BJ (cell line): ENCODE measurements around the gene TBCC. TPM values are rescaled to one million over a fixed set of nuclear protein-coding genes. Genes with fewer than 3 reads are reported as not detected.

Experiments
- CTCF ChIA-PET: fragments of 350-600 bp; formaldehyde crosslinking; extraction: SDS; loops from one replicate; lab custom pipeline; 2021; ENCODE audit warnings: antibody characterized with exemption, inconsistent platforms; lab: Yijun Ruan, JAX
- POLR2A ChIA-PET: fragments of 300-600 bp; sonication (Branson Sonifier 250); formaldehyde crosslinking; extraction: SDS; loops from one replicate; lab custom pipeline; 2021; ENCODE audit warnings: antibody characterized with exemption; lab: Charles Lee
- DNase-seq: peaks from one replicate; pipeline ENCODE4 v3.0.0-alpha.2; 2011; ENCODE audit warnings: low read depth
- H3K27me3 ChIP-seq: 2 replicates; pipeline ENCODE4 v1.6.0; 2011; ENCODE audit warnings: low read length; ENCODE audit not compliant: control insufficient read depth, insufficient read depth
- H3K36me3 ChIP-seq: 2 replicates; pipeline ENCODE4 v1.5.1; 2011; ENCODE audit warnings: low read length; ENCODE audit not compliant: control insufficient read depth, insufficient read depth
- H3K4me3 ChIP-seq: 2 replicates; pipeline ENCODE4 v1.5.1; 2011; ENCODE audit warnings: low read depth, mild to moderate bottlenecking, control low read depth, low read length
- CTCF ChIP-seq: IDR thresholded peaks from 2 replicates; pipeline ENCODE4 v1.5.1; 2011; ENCODE audit warnings: low read depth, mild to moderate bottlenecking, control low read depth, inconsistent platforms, low read length, moderate library complexity; ENCODE audit not compliant: insufficient read depth
- polyA plus RNA-seq: library from polyadenylated mRNA; depleted of rRNA; stranded (reverse); fragments of >200 nt; gene quantifications from 2 replicates; pipeline ENCODE4 v1.2.3, GENCODE V29; 2011

Gene TBCC
- polyA plus RNA-seq, 1 experiment, result 23.8 TPM

- ChIA-PET POLR2A (no interaction called here), CTCF (no interaction called here)
- no peak overlapping the region for H3K4me3 ChIP-seq
- no peaks in the 10 kb centered on the region for H3K36me3 ChIP-seq
- DNase-seq, result no peak
- TF ChIP-seq CTCF, result no peak
- H3K27me3 ChIP-seq, result no peaks in the 10 kb centered on the region
Observed at GRCh38 chr6:42711930-42712329, 34.0 kb downstream of the TBCC start.

DNA sequence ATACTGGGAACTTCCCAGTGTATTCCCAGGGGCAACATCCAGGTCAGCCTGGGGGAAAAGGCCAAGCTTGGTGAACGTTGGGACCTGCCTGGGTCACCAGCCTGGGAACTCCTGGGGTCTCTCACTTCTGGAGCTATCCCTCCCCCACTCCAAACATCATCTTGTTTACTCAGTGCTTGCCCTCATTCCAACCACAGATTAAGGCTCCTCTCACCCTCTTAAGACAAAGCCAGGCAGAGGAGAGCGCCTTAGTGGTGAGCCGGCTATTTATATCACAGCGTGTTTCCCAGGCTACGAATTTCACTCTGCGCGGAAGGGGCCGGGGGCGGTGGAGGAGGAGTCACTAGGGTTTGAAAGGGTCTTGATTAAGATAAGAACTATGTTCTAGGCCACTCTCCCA is 35.6 kb downstream of the TBCC start:
- Histone ChIP-seq H3K27me3 (no peaks in the 10 kb centered on the region), H3K4me3 (no peak overlapping the region), H3K36me3 (no peaks in the 10 kb centered on the region)
- no peak for DNase-seq
- TF ChIP-seq CTCF, result no peak
- ChIA-PET POLR2A (no interaction called here), CTCF (no interaction called here)

- DNase-seq, result no peak
- ChIA-PET CTCF (no interaction called here), POLR2A (no interaction called here)
Observed at GRCh38 chr6:42709871-42710270, 36.0 kb downstream of the TBCC start.

GRCh38 chr6:42708096-42708495 is 37.8 kb downstream of the TBCC start:
- DNase-seq, result no peak
- no peaks in the 10 kb centered on the region for H3K36me3 ChIP-seq
- TF ChIP-seq CTCF, result no peak
- CTCF ChIA-PET, result no interaction called here
- POLR2A ChIA-PET, result no interaction called here
- H3K4me3 ChIP-seq, result no peak overlapping the region
- H3K27me3 ChIP-seq, result no peaks in the 10 kb centered on the region

More at GRCh38 chr6:42709871-42710270, 36.0 kb downstream of the TBCC start:
- no peak for TF ChIP-seq CTCF
- Histone ChIP-seq H3K4me3 (no peak overlapping the region), H3K27me3 (no peaks in the 10 kb centered on the region), H3K36me3 (no peaks in the 10 kb centered on the region)

DNA sequence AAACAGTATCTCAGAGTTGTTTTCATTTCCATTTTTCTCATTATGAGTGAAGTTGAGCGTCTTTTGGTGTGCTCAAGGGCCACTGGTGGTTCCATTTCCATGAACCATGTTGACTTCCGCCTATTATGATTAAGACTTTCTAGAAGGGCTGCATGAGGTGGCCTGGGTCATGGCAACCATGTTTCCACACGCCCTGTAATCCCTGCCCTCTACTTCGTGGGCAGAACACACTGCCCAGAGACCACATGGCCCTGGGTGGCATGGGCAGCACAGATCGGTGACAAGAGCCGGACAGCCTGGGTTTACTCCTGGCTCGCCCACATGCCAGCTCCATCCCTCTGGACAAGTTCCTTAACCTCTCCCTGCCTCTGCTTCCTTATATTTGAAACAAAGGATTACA is 38.3 kb downstream of the TBCC start:
- Histone ChIP-seq H3K36me3 (no peaks in the 10 kb centered on the region), H3K27me3 (no peaks in the 10 kb centered on the region), H3K4me3 (no peak overlapping the region)
- no peak for TF ChIP-seq CTCF
- ChIA-PET CTCF (no interaction called here), POLR2A (no interaction called here)
- DNase-seq, result no peak
